HG02943 (cell line): ENCODE data around the gene DYNC1I1.
"Not testable (repeated sequence)": the region's sequence is repeated elsewhere in the genome, so short reads cannot be mapped to it uniquely, and the experiment has no call there.

Experiments used
- ATAC-seq: cut with Tn5 transposase; IDR thresholded peaks from one replicate; pipeline ENCODE4 v1.9.1; 2021; ENCODE audit warnings: mild to moderate bottlenecking, low read depth, moderate library complexity; ENCODE audit not compliant: unreplicated experiment

DYNC1I1 gene

DNA sequence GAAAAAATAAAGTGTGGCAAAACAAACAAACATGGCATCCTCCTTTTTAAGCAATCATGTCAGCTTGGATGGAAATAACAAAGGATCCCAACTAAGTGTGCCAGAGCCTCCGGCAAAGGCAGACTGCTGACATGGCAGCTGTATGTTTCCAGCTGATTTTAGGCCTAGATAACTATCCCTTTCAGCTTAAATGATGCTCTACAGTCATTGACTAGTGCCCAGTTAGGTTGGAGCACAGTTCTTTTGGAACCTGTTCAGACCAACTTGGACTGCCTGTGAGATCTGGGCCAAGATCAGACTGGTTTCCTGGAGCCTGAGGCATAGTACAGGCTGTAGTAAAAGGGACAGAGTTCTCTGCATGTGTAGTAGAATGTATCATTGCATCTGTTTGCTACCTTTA, 128.7 kb downstream of the DYNC1I1 start:
- ATAC-seq: no peak

- ATAC-seq: no peak
Measured at GRCh38 chr7:95904099-95904498, 131.7 kb downstream of the DYNC1I1 start.

DNA sequence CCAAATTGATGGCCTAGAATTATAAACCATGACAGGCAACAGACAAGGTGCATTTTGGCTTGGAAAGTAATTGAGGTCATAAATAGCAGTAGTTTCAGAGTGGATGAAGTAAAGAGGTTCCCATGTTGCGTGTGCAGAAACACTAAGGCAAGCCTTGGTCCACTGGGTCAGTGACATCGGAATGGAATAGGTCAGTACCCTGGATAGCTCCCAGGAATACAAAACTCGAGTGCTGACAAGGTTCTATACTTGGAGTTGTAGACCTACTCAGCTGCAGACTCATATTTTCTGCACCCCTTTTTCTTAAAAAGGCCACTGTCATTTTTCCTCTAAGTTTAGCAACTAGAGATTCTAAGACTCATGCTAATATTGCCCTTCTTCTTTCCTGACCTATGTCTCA, 132.8 kb downstream of the DYNC1I1 start:
- ATAC-seq: no peak

- no peak for ATAC-seq
Measured at GRCh38 chr7:95906851-95907250, 134.5 kb downstream of the DYNC1I1 start.

DNA sequence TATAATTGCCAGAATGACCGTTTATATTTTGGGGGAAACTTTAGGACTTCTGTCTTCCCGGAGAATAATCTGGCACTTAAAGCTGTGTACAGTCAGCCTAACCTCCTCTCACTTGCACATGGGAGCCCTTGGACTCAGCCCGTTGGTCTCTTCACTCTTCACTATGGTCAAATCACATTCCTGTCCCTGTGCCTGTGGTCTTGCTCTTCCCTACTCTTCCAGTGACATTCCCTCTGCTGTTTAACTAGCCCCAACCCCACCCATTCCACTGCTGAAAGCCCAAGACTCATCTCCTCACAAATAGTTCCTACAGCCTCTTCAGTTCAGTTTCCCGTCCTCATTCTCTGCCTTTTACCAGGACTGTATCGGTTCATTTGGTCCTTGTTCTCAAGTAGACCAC, 135.0 kb downstream of the DYNC1I1 start:
- no peak for ATAC-seq

DNA sequence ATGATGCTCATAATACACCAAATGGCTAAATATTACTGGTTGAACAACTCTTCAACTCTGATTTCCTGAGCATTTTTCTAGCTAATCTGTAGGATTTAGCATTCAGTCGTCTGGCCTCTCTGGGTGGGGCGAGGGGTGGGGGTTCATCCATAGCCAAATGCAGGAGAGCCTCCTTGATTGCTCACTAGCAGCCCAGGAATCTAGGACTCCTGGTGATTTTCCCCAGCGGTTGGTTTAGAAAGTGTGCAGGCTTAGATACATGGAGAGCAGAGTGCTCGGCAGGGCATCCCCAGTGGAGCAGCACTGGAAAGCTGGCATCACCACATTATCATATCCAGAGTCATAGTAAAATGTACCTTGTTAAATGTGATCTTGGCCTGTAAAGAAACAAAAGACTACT, 136.1 kb downstream of the DYNC1I1 start:
- no peak for ATAC-seq

DNA sequence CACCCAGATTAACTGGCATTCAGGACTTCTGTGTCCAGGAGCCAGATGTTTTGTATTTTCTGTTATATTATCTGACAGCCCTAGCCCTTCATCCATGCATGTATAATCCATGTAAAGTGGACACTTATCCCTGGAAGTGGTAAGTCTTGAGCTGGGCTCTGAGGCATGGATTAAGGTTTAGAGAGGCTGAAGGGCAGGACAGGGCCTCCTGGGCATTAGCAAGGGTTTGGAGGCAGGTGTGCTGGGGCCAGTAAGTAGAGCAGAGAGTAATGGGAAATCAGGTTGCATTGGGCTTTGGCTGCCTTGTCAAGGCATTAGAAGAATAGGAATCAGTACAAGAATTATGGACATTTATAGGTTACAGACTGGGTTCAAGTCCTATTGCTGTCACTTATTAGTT, 138.0 kb downstream of the DYNC1I1 start:
- no peak for ATAC-seq

GRCh38 chr7:95915731-95916130, 143.4 kb downstream of the DYNC1I1 start:
- ATAC-seq: no peak

GRCh38 chr7:95916573-95917297, 144.4 kb downstream of the DYNC1I1 start:
- ATAC-seq: peak; percentile 63

- no peak for ATAC-seq
Measured at GRCh38 chr7:95917634-95918033, 145.3 kb downstream of the DYNC1I1 start.

- ATAC-seq: no peak
Measured at GRCh38 chr7:95919556-95919955, 147.2 kb downstream of the DYNC1I1 start.

DNA sequence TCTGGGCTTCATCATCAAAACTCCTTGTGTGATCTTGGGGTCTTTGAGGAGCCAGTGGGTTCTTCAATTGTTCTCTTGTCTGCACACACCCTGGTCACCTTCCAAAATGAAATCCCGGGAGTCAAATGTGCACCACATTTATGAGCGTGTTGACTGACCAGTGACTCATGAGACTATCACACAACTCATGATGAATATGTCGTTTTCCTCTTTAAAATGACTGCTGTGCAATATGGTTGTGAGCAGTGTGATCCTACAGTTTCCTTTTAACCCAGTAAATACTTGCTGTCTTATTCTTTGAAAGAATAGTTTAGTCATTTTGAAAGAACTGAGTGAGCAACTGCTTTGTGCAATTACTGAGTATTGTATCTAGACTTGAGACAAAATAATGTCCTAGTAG, 149.2 kb downstream of the DYNC1I1 start:
- no peak for ATAC-seq

DNA sequence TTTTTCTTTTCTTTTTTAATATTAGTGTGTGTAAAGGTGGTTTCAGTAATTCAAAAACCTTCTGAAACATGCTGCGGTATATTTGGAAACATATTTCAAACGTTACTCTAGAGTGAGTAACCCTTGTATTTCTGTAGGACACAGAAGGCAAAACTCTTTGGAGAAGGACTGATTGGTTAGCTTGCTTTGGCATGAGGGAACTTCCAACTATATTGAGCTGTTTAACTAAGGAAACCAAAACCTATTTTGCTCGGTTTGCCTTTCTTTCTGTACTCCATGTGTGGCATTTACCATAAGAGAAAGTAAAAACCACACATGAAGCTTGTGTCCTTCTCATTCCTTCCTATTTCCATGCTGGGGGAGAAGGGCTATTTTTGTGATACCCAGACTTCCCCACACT, 149.8 kb downstream of the DYNC1I1 start:
- no peak for ATAC-seq

DNA sequence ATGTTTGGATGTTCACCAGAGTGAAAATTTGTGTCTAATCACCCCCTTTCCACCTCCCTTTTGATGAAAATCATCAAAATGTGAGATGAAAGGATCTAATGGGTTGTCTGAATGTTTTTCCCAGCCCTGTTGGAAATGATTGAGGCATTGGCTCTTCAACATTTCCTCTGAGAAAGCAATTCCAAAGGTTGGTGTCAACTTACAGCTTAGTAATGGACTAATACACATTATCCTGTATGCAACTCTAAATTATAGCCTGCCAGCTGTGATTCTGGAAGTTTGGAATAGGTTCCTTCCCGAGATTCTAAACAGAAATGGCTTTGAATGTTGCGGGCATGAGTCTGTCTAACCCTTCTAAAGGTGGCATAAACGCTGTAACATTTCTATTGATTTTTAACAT, 152.9 kb downstream of the DYNC1I1 start:
- ATAC-seq: no peak

DNA sequence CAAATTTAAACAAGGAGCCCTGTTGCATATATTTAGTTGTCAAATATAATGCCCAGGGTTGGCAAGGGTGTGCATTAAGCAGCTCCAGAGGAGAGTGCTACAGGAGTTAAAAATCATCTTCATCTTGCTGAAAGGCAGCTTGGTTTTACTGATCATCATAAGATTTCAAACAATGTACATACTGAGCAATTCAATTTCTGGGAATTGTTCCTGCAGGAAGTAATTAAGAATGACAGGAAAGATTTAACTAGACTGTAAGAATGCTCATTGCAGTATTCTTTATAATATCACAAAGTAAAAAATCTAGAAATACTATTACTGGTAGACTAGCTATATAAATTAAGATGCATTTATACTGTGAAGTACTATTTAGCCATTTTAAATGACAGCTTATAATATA, 153.6 kb downstream of the DYNC1I1 start:
- no peak for ATAC-seq

- no peak for ATAC-seq
Measured at GRCh38 chr7:95927756-95928155, 155.4 kb downstream of the DYNC1I1 start.

DNA sequence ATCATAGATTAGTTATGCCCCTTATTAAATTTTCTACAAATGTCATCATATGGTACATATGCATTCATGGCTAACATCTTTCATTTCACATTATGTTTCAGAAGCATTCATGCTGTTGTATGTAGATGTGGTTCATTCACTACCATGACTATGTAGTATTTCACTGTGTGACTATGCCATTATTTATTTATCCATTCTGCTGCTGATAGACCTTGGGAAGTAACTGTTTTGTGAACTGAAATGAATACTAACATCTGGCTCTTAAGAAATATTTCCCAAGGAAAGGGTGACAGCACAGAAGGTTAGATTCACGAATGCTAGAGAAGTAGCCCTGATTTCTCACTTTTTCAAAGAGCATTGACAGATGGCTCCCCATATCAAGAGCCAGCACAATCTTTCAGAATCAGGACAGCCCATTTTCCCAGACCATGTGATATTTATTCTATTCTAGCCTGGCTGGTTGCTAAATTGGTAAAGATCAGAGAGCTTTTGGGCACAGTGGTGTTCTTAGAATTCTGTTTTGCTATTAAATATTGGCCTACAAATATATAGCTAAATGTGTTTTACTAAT, 157.4 kb downstream of the DYNC1I1 start:
- no peak for ATAC-seq

GRCh38 chr7:95931460-95932232, 159.3 kb downstream of the DYNC1I1 start:
- no peak for ATAC-seq

DNA sequence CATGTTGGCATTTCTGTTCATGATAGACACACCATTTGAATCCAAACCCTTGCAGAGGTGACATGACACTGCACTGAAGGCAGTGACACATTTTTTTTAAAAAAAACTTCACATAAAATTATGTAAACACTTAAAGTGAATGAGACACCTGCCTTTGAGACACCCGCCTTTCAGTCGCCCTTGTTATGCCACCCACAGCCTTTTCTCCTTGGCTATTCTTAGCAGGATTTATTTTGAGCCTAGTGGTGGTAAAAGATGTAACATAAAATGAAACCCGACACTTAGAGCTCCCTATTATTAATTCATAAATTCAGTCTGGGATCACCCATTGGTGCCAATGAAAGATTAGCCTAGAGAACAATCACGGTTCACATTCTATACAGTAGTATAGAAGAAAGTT, 161.3 kb downstream of the DYNC1I1 start:
- ATAC-seq: no peak

GRCh38 chr7:95944867-95945266, 172.5 kb downstream of the DYNC1I1 start:
- ATAC-seq: not testable (repeated sequence)

DNA sequence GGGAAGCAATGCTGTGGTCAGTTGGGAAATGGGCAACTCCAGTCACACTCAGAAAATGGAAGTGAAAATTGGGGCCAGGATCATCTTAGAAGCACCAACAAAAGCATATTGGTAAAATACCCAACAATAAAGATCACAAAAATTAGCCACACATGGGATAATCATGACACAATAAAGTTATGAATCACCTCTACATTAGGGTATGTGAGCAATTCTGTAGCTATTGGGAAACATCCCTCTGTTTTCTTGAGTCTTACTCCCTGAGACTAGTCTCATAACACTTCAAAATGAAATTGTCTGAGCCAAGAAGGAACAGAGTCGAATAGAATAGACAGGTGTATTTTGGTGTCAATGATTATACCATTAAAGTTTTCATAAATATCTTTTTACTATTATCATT, 178.3 kb downstream of the DYNC1I1 start:
- no peak for ATAC-seq

DNA sequence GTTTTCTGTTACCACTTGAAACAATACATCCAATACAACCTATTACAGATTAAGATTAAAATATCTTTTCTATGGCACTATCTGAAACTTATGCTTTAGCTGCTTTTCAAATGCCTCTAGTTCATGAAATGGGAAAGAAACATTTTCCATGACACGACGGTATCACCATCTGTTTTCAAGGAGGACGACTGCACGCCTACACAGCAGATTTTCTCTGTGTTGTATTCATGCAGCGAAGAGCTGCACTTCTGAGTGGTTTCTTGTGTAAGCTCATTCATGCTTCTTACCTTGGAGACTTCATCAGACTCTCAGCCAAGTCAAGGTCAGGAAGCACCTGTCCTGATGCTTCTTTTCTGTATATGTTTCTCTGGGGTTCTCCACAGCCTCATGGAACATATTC, 179.2 kb downstream of the DYNC1I1 start:
- ATAC-seq: no peak
